A673 (cell line): ENCODE results near the gene BEAN1.

ENCODE experiments used
- CTCF ChIP-seq: fragments of 300-800, 200-600 bp; sonication (generic); conservative IDR thresholded peaks from 2 replicates; pipeline ENCODE4 v1.5.1; 2017; ENCODE audit warnings: low read depth, mild to moderate bottlenecking, antibody characterized with exemption, low read length, moderate library complexity, mixed read lengths
- EZH2 ChIP-seq: fragments of 200-600 bp; sonication (generic); IDR thresholded peaks from 2 replicates; pipeline ENCODE4 v1.6.1; 2017; ENCODE audit warnings: borderline replicate concordance, low read depth, mild to moderate bottlenecking, mixed read lengths, antibody characterized with exemption, low read length; ENCODE audit not compliant: poor library complexity, severe bottlenecking

- TF ChIP-seq CTCF = no peak
- no peak for TF ChIP-seq EZH2
Measured at GRCh38 chr16:66490774-66491715, 64.0 kb downstream of the BEAN1 start.
